SK-N-SH (cell line): Measurements from ENCODE around the gene SLC6A16. TPM values are rescaled to one million over a fixed set of nuclear protein-coding genes. Genes with fewer than 3 reads are reported as not detected.

Experiments
- CTCF ChIA-PET: fragments of 300-600, 350-600 bp; formaldehyde crosslinking; extraction: SDS; loops from one replicate; lab custom pipeline; 2021; lab: Yijun Ruan, JAX
- POLR2A ChIA-PET: fragments of 350-600 bp; sonication (Branson Sonifier 250); formaldehyde crosslinking; extraction: SDS; loops from one replicate; lab custom pipeline; 2020; ENCODE audit warnings: antibody characterized with exemption, inconsistent platforms; lab: Yijun Ruan, JAX
- DNase-seq: peaks from one replicate; pipeline ENCODE4 v3.0.0; 2012
- H2AFZ ChIP-seq: fragments of 200-600 bp; sonication (generic); 2 replicates; pipeline ENCODE4 v1.8.1; 2016; ENCODE audit warnings: antibody characterized with exemption, mild to moderate bottlenecking, low read depth
- H3F3A ChIP-seq: fragments of 200-600 bp; sonication (generic); replicated peaks from 2 replicates; pipeline ENCODE3; 2016; ENCODE audit warnings: antibody characterized with exemption, mild to moderate bottlenecking; ENCODE audit not compliant: insufficient read depth
- H3K27ac ChIP-seq, 2 experiments: fragments of 200-500 bp in 1 of 2; fragments of 200-600 bp in 1 of 2; sonication (Bioruptor generic) in 1 of 2; sonication (generic), shearing (Covaris generic) in 1 of 2; 2 replicates each; pipeline versions ENCODE4 v1.5.1 to v1.6.1; 2014 to 2016; ENCODE audit warnings: low read depth in 2 of 2, inconsistent platforms in 1 of 2, low read length in 1 of 2, mild to moderate bottlenecking in 1 of 2, mixed read lengths in 1 of 2
- H3K27me3 ChIP-seq: fragments of 200-600 bp; sonication (generic), shearing (Covaris generic); 2 replicates; pipeline ENCODE4 v1.6.1; 2016; ENCODE audit warnings: mixed run types; ENCODE audit not compliant: insufficient read depth
- H3K36me3 ChIP-seq, 2 experiments: fragments of 200-500 bp in 1 of 2; fragments of 200-600 bp in 1 of 2; sonication (Bioruptor generic) in 1 of 2; sonication (generic) in 1 of 2; replicated peaks in 1 of 2; 2 replicates each; pipeline versions ENCODE3 to v1.5.1; 2014 to 2016; ENCODE audit warnings: low read length in 1 of 2, mild to moderate bottlenecking in 1 of 2; ENCODE audit not compliant: insufficient read depth in 2 of 2, control insufficient read depth in 1 of 2
- H3K4me1 ChIP-seq, 2 experiments: fragments of 200-500 bp in 1 of 2; fragments of 200-600 bp in 1 of 2; sonication (Bioruptor generic) in 1 of 2; sonication (generic), shearing (Covaris generic) in 1 of 2; 2 replicates each; pipeline versions ENCODE4 v1.5.1 to v1.6.1; 2014 to 2016; ENCODE audit warnings: low read depth in 1 of 2, low read length in 1 of 2, mixed run types in 1 of 2; ENCODE audit not compliant: insufficient read depth in 2 of 2, control insufficient read depth in 1 of 2
- H3K4me2 ChIP-seq: fragments of 200-600 bp; sonication (generic), shearing (Covaris generic); 2 replicates; pipeline ENCODE4 v1.6.1; 2017; ENCODE audit warnings: mixed run types
- H3K4me3 ChIP-seq, 2 experiments: fragments of 200-500 bp in 1 of 2; fragments of 200-600 bp in 1 of 2; sonication (Bioruptor generic) in 1 of 2; sonication (generic), shearing (Covaris generic) in 1 of 2; 2 replicates each; pipeline versions ENCODE4 v1.5.1 to v1.8.1; 2014 to 2016; ENCODE audit warnings: low read depth in 2 of 2, inconsistent platforms in 1 of 2, low read length in 1 of 2, mild to moderate bottlenecking in 1 of 2, mixed read lengths in 1 of 2, moderate library complexity in 1 of 2
- H3K79me2 ChIP-seq: fragments of 200-600 bp; sonication (generic); 2 replicates; pipeline ENCODE4 v1.8.1; 2017; ENCODE audit warnings: mild to moderate bottlenecking; ENCODE audit not compliant: insufficient read depth
- H3K9ac ChIP-seq: fragments of 200-600 bp; sonication (generic); 2 replicates; pipeline ENCODE4 v1.6.1; 2017; ENCODE audit warnings: mixed run types
- H3K9me2 ChIP-seq: fragments of 200-600 bp; sonication (generic); 2 replicates; pipeline ENCODE4 v1.6.1; 2017; ENCODE audit warnings: mixed run types
- H3K9me3 ChIP-seq: fragments of 200-600 bp; sonication (generic); 2 replicates; pipeline ENCODE4 v1.6.1; 2017; ENCODE audit warnings: mixed run types, mild to moderate bottlenecking, moderate library complexity
- H4K20me1 ChIP-seq: fragments of 200-600 bp; sonication (generic); 2 replicates; pipeline ENCODE4 v1.6.1; 2017; ENCODE audit warnings: mild to moderate bottlenecking, mixed run types; ENCODE audit not compliant: insufficient read depth
- EP300 ChIP-seq, 2 experiments: IDR thresholded peaks; 2 replicates each; pipeline versions ENCODE4 v1.4.0 to v1.6.1; 2012; ENCODE audit warnings: borderline replicate concordance in 1 of 2, low read depth in 1 of 2, low read length in 1 of 2
- EZH2phosphoT487 ChIP-seq: fragments of 200-600 bp; sonication (generic); IDR thresholded peaks from 2 replicates; pipeline ENCODE4 v1.6.1; 2017; ENCODE audit warnings: low read depth, mixed run types, mild to moderate bottlenecking, antibody characterized with exemption, moderate library complexity, borderline replicate concordance
- FOXJ3 ChIP-seq: sonication (generic); formaldehyde crosslinking; IDR thresholded peaks from 2 replicates; pipeline ENCODE4 v1.5.1; 2020; ENCODE audit warnings: mild to moderate bottlenecking, missing genetic modification reagents
- FOXM1 ChIP-seq: IDR thresholded peaks from 2 replicates; pipeline ENCODE4 v1.4.0; 2012; ENCODE audit warnings: low read depth, mild to moderate bottlenecking
- GABPA ChIP-seq: IDR thresholded peaks from 2 replicates; pipeline ENCODE4 v1.4.0; 2012; ENCODE audit warnings: low read depth, mild to moderate bottlenecking
- GATA2 ChIP-seq: sonication (generic); formaldehyde crosslinking; IDR thresholded peaks from 2 replicates; pipeline ENCODE4 v1.5.0; 2020; ENCODE audit warnings: mild to moderate bottlenecking, missing genetic modification reagents
- JUND ChIP-seq: IDR thresholded peaks from 2 replicates; pipeline ENCODE4 v1.4.0; 2012
- NFIC ChIP-seq: IDR thresholded peaks from 2 replicates; pipeline ENCODE4 v1.4.0; 2012; ENCODE audit warnings: borderline replicate concordance
- PBX3 ChIP-seq: IDR thresholded peaks from 2 replicates; pipeline ENCODE4; 2012
- POLR2AphosphoS5 ChIP-seq: IDR thresholded peaks from 2 replicates; pipeline ENCODE4 v1.6.1; 2012; ENCODE audit warnings: low read depth, low read length
- RAD21 ChIP-seq: IDR thresholded peaks from 2 replicates; pipeline ENCODE4 v1.6.1; 2012; ENCODE audit warnings: mild to moderate bottlenecking, low read length
- RXRA ChIP-seq: IDR thresholded peaks from 2 replicates; pipeline ENCODE4 v1.4.0; 2012; ENCODE audit warnings: low read depth, mild to moderate bottlenecking, borderline replicate concordance
- SIN3A ChIP-seq: IDR thresholded peaks from 2 replicates; pipeline ENCODE4 v1.6.1; 2012; ENCODE audit warnings: low read depth, mild to moderate bottlenecking, low read length, moderate library complexity, borderline replicate concordance
- SMC3 ChIP-seq: IDR thresholded peaks from 2 replicates; pipeline ENCODE4 v1.6.1; 2012; ENCODE audit warnings: low read depth, low read length, improper control_type of control experiment
- TAF1 ChIP-seq: IDR thresholded peaks from 2 replicates; pipeline ENCODE4 v1.6.1; 2012; ENCODE audit warnings: low read depth, mild to moderate bottlenecking, low read length, moderate library complexity, borderline replicate concordance
- TCF12 ChIP-seq: IDR thresholded peaks from 2 replicates; pipeline ENCODE4 v1.4.0; 2012
- TEAD4 ChIP-seq: IDR thresholded peaks from 2 replicates; pipeline ENCODE4 v1.4.0; 2012; ENCODE audit warnings: mild to moderate bottlenecking, borderline replicate concordance; ENCODE audit not compliant: insufficient read depth
- USF1 ChIP-seq: IDR thresholded peaks from 2 replicates; pipeline ENCODE4 v1.4.0; 2012; ENCODE audit warnings: low read depth, borderline replicate concordance
- USF2 ChIP-seq: fragments of 150-350 bp; IDR thresholded peaks from 2 replicates; pipeline ENCODE4 v1.6.1; 2017; ENCODE audit warnings: antibody characterized with exemption, low read length, low read depth, borderline replicate concordance
- WGBS: methylation state at CpG from one replicate; pipeline ENCODE4 v1.1.6; 2017; ENCODE audit warnings: low lambda C conversion rate; 5-methylcytosine and 5-hydroxymethylcytosine counted together
- polyA plus RNA-seq, 3 experiments: library from polyadenylated mRNA; depleted of rRNA; stranded (reverse); fragments of >200 nt; gene quantifications; 2 replicates each; pipeline ENCODE4 v1.2.3, GENCODE V29; 2012
- TF ChIP-seq, protein P1 (sequence below): IDR thresholded peaks from 2 replicates; pipeline ENCODE4 v1.4.0; 2012; ENCODE audit warnings: low read depth, borderline replicate concordance

Gene SLC6A16
- polyA plus RNA-seq, 1 of the 3 experiments (the other 2 are of a cell fraction): 0.33 TPM

DNA sequence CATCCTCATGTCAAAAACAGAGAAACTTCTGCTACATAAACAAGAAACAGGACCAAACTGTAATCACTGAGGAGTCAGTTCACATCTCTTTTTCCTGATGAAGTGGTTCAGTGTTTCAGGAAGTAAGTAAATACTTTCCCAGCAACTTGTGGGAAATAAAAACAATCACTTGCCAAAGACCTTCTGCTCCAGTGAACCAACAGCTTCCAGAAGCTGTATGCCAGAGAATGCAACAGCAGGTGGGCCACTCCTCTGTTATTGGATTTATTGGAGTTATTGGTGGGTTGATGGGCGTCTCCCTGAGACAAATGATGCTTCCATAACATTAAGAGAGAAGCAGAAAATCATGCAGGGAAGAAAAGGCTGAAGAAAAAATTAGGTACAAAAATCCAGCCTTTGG lies 9.9 kb downstream of the SLC6A16 start:
- Histone ChIP-seq H3K79me2 (no peaks in the 10 kb centered on the region), H3K4me1 (no peaks in the 10 kb centered on the region), H3F3A (no peaks in the 10 kb centered on the region)
- TF ChIP-seq EP300 (IDR thresholded peaks at IDR 0.05; ENCODE audit: borderline replicate concordance in 1 of 2, low read depth in 1 of 2, low read length in 1 of 2): no peak
- TF ChIP-seq FOXJ3: no peak
- TF ChIP-seq RAD21: no peak
- TF ChIP-seq TEAD4: no peak
- no peak for TF ChIP-seq PBX3
- no peak for TF ChIP-seq USF2
- TF ChIP-seq GATA2: no peak
- no peak for TF ChIP-seq SMC3
- no peak for TF ChIP-seq JUND
- no peak for TF ChIP-seq SIN3A
- TF ChIP-seq, protein P1, sequence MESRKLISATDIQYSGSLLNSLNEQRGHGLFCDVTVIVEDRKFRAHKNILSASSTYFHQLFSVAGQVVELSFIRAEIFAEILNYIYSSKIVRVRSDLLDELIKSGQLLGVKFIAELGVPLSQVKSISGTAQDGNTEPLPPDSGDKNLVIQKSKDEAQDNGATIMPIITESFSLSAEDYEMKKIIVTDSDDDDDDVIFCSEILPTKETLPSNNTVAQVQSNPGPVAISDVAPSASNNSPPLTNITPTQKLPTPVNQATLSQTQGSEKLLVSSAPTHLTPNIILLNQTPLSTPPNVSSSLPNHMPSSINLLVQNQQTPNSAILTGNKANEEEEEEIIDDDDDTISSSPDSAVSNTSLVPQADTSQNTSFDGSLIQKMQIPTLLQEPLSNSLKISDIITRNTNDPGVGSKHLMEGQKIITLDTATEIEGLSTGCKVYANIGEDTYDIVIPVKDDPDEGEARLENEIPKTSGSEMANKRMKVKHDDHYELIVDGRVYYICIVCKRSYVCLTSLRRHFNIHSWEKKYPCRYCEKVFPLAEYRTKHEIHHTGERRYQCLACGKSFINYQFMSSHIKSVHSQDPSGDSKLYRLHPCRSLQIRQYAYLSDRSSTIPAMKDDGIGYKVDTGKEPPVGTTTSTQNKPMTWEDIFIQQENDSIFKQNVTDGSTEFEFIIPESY: no peak
- TF ChIP-seq POLR2AphosphoS5: no peak
- TF ChIP-seq, all 33 proteins: peak for 0
- no peak overlapping the region for H2AFZ ChIP-seq
- 32% methylated on average over 1 of the region's 1 CpG for WGBS
- no peaks in the 10 kb centered on the region for H3K9me2 ChIP-seq
- no peak overlapping the region for H3K4me2 ChIP-seq
- no peak overlapping the region for H3K4me3 ChIP-seq
- no peak for DNase-seq
- POLR2A ChIA-PET: no interaction called here
- peaks cover 10% of the 10 kb centered on the region for H3K9me3 ChIP-seq
- H3K9ac ChIP-seq: no peak overlapping the region
- no peak overlapping the region for H3K27ac ChIP-seq
- H3K27me3 ChIP-seq: no peaks in the 10 kb centered on the region
- H3K36me3 ChIP-seq: peaks cover 0 to 20% of the 10 kb centered on the region in 2 experiments
- no peaks in the 10 kb centered on the region for H4K20me1 ChIP-seq
- CTCF ChIA-PET: no interaction called here

DNA sequence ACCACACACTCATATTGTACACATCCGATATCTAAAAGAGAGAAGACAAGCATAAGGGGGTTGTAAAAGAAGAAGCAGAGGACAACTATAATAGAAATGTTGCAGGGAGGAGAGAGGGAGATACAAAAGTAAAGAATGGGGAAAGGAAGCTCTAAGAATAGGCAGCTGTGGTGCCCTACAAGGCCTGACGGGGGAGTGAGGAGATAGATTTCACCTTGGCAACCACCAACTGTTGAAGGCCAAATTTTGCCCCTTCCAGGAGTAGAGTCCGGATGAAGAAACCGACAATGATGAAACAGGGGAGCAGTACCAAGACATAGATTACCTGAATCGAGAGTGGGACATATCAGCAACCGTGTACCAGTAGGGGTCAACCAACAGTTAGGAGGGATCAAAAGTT lies 15.9 kb downstream of the SLC6A16 start:
- Histone ChIP-seq H3K9ac (no peak overlapping the region), H3K9me3 (no peaks in the 10 kb centered on the region), H3K4me2 (no peak overlapping the region), H3K27me3 (no peaks in the 10 kb centered on the region), H3K4me3 (no peak overlapping the region), H3K9me2 (no peaks in the 10 kb centered on the region), H3K4me1 (no peaks in the 10 kb centered on the region), H3K79me2 (no peaks in the 10 kb centered on the region), H3K36me3 (peaks cover 0 to 11% of the 10 kb centered on the region in 2 experiments), H4K20me1 (no peaks in the 10 kb centered on the region), H3K27ac (no peak overlapping the region), H3F3A (no peaks in the 10 kb centered on the region), H2AFZ (no peak overlapping the region)
- DNase-seq: no peak
- ChIA-PET POLR2A (no interaction called here), CTCF (interaction anchor here (1.1 kb wide), 1 partner anchor 101 kb away, joined by 3 read pairs; no protein-coding TSS in a partner anchor)
- 47% methylated on average over 6 of the region's 6 CpGs for WGBS
- no peak for TF ChIP-seq USF1
- TF ChIP-seq, protein P1: no peak
- no peak for TF ChIP-seq EP300 (IDR thresholded peaks at IDR 0.05; ENCODE audit: borderline replicate concordance in 1 of 2, low read depth in 1 of 2, low read length in 1 of 2)
- no peak for TF ChIP-seq TAF1
- no peak for TF ChIP-seq GATA2
- no peak for TF ChIP-seq FOXM1
- TF ChIP-seq USF2: no peak
- no peak for TF ChIP-seq EZH2phosphoT487
- no peak for TF ChIP-seq TEAD4
- no peak for TF ChIP-seq NFIC
- TF ChIP-seq RXRA: no peak
- no peak for TF ChIP-seq GABPA
- no peak for TF ChIP-seq TCF12
